ENCODE measurements around the gene FBXL7.

DNA sequence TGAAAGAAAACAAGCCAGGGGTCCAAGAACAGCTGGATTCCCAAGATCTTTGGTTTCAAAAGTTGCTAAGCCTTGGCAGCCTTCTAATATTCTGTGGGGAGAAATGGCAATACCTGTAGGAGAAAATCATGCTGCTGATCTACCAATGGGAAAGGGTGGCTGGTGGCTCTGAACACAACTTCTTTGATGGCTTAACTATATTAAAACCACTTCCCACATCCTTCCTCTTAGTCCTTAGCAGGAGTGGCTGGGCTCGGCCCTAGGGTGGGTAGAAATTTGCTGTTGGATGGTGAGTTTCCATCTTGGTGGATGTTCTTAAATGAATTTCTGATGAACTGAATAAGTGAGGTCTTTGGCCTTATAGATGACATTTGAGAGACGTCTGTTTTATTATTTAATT, 19.5 kb upstream of the FBXL7 start:
- TF ChIP-seq CTCF (conservative IDR thresholded peaks at IDR 0.05) (no peak), EZH2 (IDR thresholded peaks at IDR 0.05; ENCODE audit: low read depth) (no peak)
